Measurements from ENCODE around the gene ADCY1.
"Not testable (repeated sequence)": the region's sequence is repeated elsewhere in the genome, so short reads cannot be mapped to it uniquely, and the experiment has no call there.

The ADCY1 gene

GRCh38 chr7:45715471-45716352 is 141.5 kb downstream of the ADCY1 start:
- H3K27ac ChIP-seq, result no peak overlapping the region; the same call in 1 of the 2 replicates
- no peak for TF ChIP-seq CTCF (conservative IDR thresholded peaks at IDR 0.05)

GRCh38 chr7:45716380-45717203 is 142.4 kb downstream of the ADCY1 start:
- no peak for TF ChIP-seq CTCF (conservative IDR thresholded peaks at IDR 0.05)
- H3K27ac ChIP-seq, result no peak overlapping the region

- H3K27ac ChIP-seq, result no peak overlapping the region
- no peak for TF ChIP-seq CTCF (conservative IDR thresholded peaks at IDR 0.05)
Measured at GRCh38 chr7:45717537-45718235, 143.5 kb downstream of the ADCY1 start.

GRCh38 chr7:45718464-45719330 is 144.5 kb downstream of the ADCY1 start:
- no peak overlapping the region; the same call in 1 of the 2 replicates for H3K27ac ChIP-seq
- no peak for TF ChIP-seq CTCF (conservative IDR thresholded peaks at IDR 0.05)

GRCh38 chr7:45720989-45721388 is 146.8 kb downstream of the ADCY1 start:
- H3K27ac ChIP-seq, result peak overlapping the region; percentile 58
- TF ChIP-seq CTCF (conservative IDR thresholded peaks at IDR 0.05), result no peak

GRCh38 chr7:45721686-45722598 is 147.8 kb downstream of the ADCY1 start:
- H3K27ac ChIP-seq, result peak overlapping the region; percentile 58
- peak; percentile 49 for TF ChIP-seq CTCF (conservative IDR thresholded peaks at IDR 0.05)

GRCh38 chr7:45725231-45725630 is 151.1 kb downstream of the ADCY1 start:
- not testable (repeated sequence) for H3K27ac ChIP-seq

Measured in VCaP (cell line).